ENCODE results near the gene ACTL10. TPM values are rescaled to one million over a fixed set of nuclear protein-coding genes. Genes with fewer than 3 reads are reported as not detected.

ACTL10 gene
- total RNA-seq, 2 donors from 2014 or later = 3.9 to 8.0 TPM

GRCh38 chr20:33701629-33702450 is 35.1 kb downstream of the ACTL10 start:
- TF ChIP-seq CTCF (IDR thresholded peaks at IDR 0.05) = no peak
- Histone ChIP-seq H3K9ac (ENCODE audit: low read depth in 2 of 2, low read length in 2 of 2) (no peak overlapping the region), H3K27me3 (no peaks in the 10 kb centered on the region), H3K4me1 (no peaks in the 10 kb centered on the region), H3K36me3 (no peaks in the 10 kb centered on the region), H3K27ac (no peak overlapping the region), H3K4me3 (no peak overlapping the region), H3K9me3 (no peaks in the 10 kb centered on the region)
- DNase-seq = no peak
- intact Hi-C loops (cut with DNase I) = no loop called here

- H3K27ac ChIP-seq = no peak overlapping the region
- H3K36me3 ChIP-seq = no peaks in the 10 kb centered on the region
- no peak for DNase-seq
- H3K27me3 ChIP-seq = no peaks in the 10 kb centered on the region
- no peaks in the 10 kb centered on the region for H3K4me1 ChIP-seq
- no peaks in the 10 kb centered on the region for H3K9me3 ChIP-seq
- intact Hi-C loops (cut with DNase I) = no loop called here
- H3K9ac ChIP-seq (ENCODE audit: low read depth in 2 of 2, low read length in 2 of 2) = no peak overlapping the region
- no peak for TF ChIP-seq CTCF (IDR thresholded peaks at IDR 0.05)
- H3K4me3 ChIP-seq = no peak overlapping the region
Observed at GRCh38 chr20:33702861-33703260, 36.1 kb downstream of the ACTL10 start.

- H3K4me1 ChIP-seq = no peaks in the 10 kb centered on the region
Observed at GRCh38 chr20:33703498-33704137, 36.9 kb downstream of the ACTL10 start.

GRCh38 chr20:33704197-33704924 is 37.6 kb downstream of the ACTL10 start:
- H3K27me3 ChIP-seq = no peaks in the 10 kb centered on the region
- H3K27ac ChIP-seq = no peak overlapping the region
- TF ChIP-seq CTCF (IDR thresholded peaks at IDR 0.05) = no peak
- DNase-seq = no peak
- H3K9me3 ChIP-seq = no peaks in the 10 kb centered on the region
- H3K36me3 ChIP-seq = no peaks in the 10 kb centered on the region
- no peak overlapping the region for H3K4me3 ChIP-seq
- H3K4me1 ChIP-seq = no peaks in the 10 kb centered on the region
- H3K9ac ChIP-seq (ENCODE audit: low read depth in 2 of 2, low read length in 2 of 2) = no peak overlapping the region
- intact Hi-C loops (cut with DNase I) = no loop called here

More at GRCh38 chr20:33703498-33704137, 36.9 kb downstream of the ACTL10 start:
- H3K27ac ChIP-seq = no peak overlapping the region
- intact Hi-C loops (cut with DNase I) = no loop called here
- H3K36me3 ChIP-seq = no peaks in the 10 kb centered on the region
- H3K9ac ChIP-seq (ENCODE audit: low read depth in 2 of 2, low read length in 2 of 2) = no peak overlapping the region
- no peak for DNase-seq
- H3K27me3 ChIP-seq = no peaks in the 10 kb centered on the region
- no peak for TF ChIP-seq CTCF (IDR thresholded peaks at IDR 0.05)
- no peaks in the 10 kb centered on the region for H3K9me3 ChIP-seq
- H3K4me3 ChIP-seq = no peak overlapping the region

- Histone ChIP-seq H3K9me3 (no peaks in the 10 kb centered on the region), H3K9ac (ENCODE audit: low read depth in 2 of 2, low read length in 2 of 2) (no peak overlapping the region), H3K4me3 (no peak overlapping the region), H3K4me1 (no peaks in the 10 kb centered on the region), H3K27ac (no peak overlapping the region), H3K36me3 (no peaks in the 10 kb centered on the region), H3K27me3 (no peaks in the 10 kb centered on the region)
- intact Hi-C loops (cut with DNase I) = no loop called here
- DNase-seq = no peak
- TF ChIP-seq CTCF (IDR thresholded peaks at IDR 0.05) = no peak
Observed at GRCh38 chr20:33707668-33708067, 40.9 kb downstream of the ACTL10 start.
